ENCODE measurements around the gene TTLL9. TPM values are rescaled to one million over a fixed set of nuclear protein-coding genes. Genes with fewer than 3 reads are reported as not detected.

The TTLL9 gene
- total RNA-seq, 4 donors from 2014 or later, result 0.49 to 0.68 TPM; not detected in 2

DNA sequence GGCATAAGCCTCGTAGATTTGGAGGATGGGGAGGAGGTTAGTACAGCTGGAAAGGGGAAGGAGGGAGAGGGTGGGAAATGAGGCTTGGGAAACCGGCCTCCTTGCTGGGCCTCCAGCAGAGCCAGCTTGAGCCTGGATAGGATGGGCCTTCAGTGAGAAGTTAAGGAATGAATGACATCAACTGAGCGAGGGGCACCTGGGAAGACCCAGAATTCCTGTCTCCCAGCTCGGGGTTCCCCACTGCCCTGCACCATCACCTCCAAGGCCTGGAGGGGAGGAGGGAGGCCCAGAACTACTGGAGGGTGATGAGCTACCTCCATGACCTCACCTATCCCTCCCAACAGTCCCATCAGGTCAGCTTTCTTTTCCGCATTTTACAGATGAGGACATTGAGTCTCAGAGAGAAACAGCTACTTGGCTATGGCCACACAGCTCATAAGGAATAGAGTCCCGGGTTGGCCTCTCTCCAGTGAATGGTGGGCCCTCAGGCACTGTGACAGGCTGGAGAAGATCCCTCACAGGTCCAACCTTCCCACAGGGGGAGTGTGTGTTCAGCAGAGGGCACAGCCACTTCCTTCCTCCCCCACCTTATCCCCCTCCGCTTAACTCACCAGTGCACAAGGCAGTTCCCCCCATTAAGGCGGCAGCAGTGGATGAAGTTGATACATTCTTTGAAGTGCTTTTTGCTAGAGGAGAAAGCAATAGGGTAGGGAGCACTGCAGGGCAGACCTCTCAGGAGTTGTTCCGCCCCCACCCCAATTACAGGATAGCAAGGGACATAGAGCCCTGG is 6.9 kb upstream of the TTLL9 start:
- WGBS, result 91% methylated on average over 9 of the region's 9 CpGs
- DNase-seq (ENCODE audit: low spot score in 2 of 2), result peak in 1 of 2 donors; percentile 58
- peaks cover 19% of the 10 kb centered on the region for H3K4me1 ChIP-seq

GRCh38 chr20:31864521-31865400 is 5.7 kb upstream of the TTLL9 start:
- peaks cover 25% of the 10 kb centered on the region for H3K4me1 ChIP-seq
- TF ChIP-seq POLR2A (IDR thresholded peaks at IDR 0.05) (no peak), POLR2AphosphoS5 (IDR thresholded peaks at IDR 0.05) (no peak), EP300 (IDR thresholded peaks at IDR 0.05) (no peak)
- TF ChIP-seq, protein P1, sequence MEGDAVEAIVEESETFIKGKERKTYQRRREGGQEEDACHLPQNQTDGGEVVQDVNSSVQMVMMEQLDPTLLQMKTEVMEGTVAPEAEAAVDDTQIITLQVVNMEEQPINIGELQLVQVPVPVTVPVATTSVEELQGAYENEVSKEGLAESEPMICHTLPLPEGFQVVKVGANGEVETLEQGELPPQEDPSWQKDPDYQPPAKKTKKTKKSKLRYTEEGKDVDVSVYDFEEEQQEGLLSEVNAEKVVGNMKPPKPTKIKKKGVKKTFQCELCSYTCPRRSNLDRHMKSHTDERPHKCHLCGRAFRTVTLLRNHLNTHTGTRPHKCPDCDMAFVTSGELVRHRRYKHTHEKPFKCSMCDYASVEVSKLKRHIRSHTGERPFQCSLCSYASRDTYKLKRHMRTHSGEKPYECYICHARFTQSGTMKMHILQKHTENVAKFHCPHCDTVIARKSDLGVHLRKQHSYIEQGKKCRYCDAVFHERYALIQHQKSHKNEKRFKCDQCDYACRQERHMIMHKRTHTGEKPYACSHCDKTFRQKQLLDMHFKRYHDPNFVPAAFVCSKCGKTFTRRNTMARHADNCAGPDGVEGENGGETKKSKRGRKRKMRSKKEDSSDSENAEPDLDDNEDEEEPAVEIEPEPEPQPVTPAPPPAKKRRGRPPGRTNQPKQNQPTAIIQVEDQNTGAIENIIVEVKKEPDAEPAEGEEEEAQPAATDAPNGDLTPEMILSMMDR (IDR thresholded peaks at IDR 0.05), result no peak
- WGBS, result 97% methylated on average over 7 of the region's 12 CpGs

More for the DNA sequence above, 6.9 kb upstream of the TTLL9 start:
- Histone ChIP-seq H3K36me3 (no peaks in the 10 kb centered on the region), H3K4me3 (no peak overlapping the region), H3K27me3 (peaks cover 12% of the 10 kb centered on the region), H3K9me3 (no peaks in the 10 kb centered on the region), H3K27ac (no peak overlapping the region)
- no peak for TF ChIP-seq POLR2A (IDR thresholded peaks at IDR 0.05)
- TF ChIP-seq POLR2AphosphoS5 (IDR thresholded peaks at IDR 0.05), result no peak

DNA sequence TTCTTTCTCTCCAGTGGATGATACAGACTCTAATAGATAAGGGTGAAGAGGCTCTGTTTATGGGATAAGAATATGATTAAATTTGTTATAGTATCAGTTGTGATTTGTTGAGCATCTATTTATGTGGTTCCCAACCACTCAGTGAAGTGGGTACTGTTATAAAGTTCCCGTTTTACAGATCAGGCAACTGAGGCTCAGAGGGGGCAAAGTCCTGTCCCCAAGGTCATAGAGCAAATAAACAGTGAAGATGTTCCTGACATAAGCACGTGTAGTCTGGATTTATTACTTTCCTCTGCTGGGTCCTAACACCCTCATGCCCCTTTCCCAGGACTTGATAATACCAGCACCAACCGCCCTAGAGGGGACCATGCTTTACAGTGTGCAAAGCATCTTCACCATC is 4.2 kb upstream of the TTLL9 start:
- Histone ChIP-seq H3K27ac (no peak overlapping the region), H3K36me3 (no peaks in the 10 kb centered on the region), H3K4me3 (no peak overlapping the region), H3K27me3 (peaks cover 15% of the 10 kb centered on the region), H3K9me3 (no peaks in the 10 kb centered on the region), H3K4me1 (peaks cover 26% of the 10 kb centered on the region)
- DNase-seq (ENCODE audit: low spot score in 2 of 2), result peak in 1 of 2 donors; percentile 11
- TF ChIP-seq, protein P1 (IDR thresholded peaks at IDR 0.05), result no peak
- TF ChIP-seq POLR2A (IDR thresholded peaks at IDR 0.05) (no peak), POLR2AphosphoS5 (IDR thresholded peaks at IDR 0.05) (no peak), EP300 (IDR thresholded peaks at IDR 0.05) (no peak)
- WGBS, result 80% methylated on average over 3 of the region's 3 CpGs

More at GRCh38 chr20:31864521-31865400, 5.7 kb upstream of the TTLL9 start:
- Histone ChIP-seq H3K27me3 (peaks cover 12% of the 10 kb centered on the region), H3K27ac (no peak overlapping the region), H3K36me3 (no peaks in the 10 kb centered on the region), H3K9me3 (no peaks in the 10 kb centered on the region), H3K4me3 (no peak overlapping the region)
- peak in 1 of 2 donors; percentile 55 for DNase-seq (ENCODE audit: low spot score in 2 of 2)

GRCh38 chr20:31868853-31869672 is 1.4 kb upstream of the TTLL9 start:
- no peak overlapping the region for H3K27ac ChIP-seq
- 74% methylated on average over 7 of the region's 12 CpGs for WGBS
- TF ChIP-seq EP300 (IDR thresholded peaks at IDR 0.05), result no peak
- TF ChIP-seq, protein P1 (IDR thresholded peaks at IDR 0.05), result no peak
- no peak for TF ChIP-seq POLR2AphosphoS5 (IDR thresholded peaks at IDR 0.05)
- TF ChIP-seq POLR2A (IDR thresholded peaks at IDR 0.05), result no peak
- peaks cover 19% of the 10 kb centered on the region for H3K4me1 ChIP-seq
- peak in 1 of 2 donors; percentile 50 for DNase-seq (ENCODE audit: low spot score in 2 of 2)
- H3K27me3 ChIP-seq, result peaks cover 15% of the 10 kb centered on the region
- H3K36me3 ChIP-seq, result no peaks in the 10 kb centered on the region
- peak overlapping the region; percentile 72 for H3K4me3 ChIP-seq
- no peaks in the 10 kb centered on the region for H3K9me3 ChIP-seq

DNA sequence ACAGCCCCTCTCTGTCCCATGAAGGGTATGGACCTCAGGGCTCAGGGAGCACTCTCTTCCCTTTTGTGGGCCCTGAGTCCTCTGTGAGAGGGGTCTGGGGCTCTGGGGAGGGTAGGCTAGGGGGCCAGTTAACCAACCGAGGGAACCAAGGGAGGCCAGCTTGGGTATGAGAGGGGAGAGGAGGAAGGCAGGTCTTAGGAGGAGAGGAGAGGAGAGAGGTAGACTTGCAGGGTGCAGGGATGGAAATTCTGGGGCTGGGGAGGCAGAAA is 827 bp upstream of the TTLL9 start:
- Histone ChIP-seq H3K9me3 (no peaks in the 10 kb centered on the region), H3K27ac (no peak overlapping the region), H3K4me1 (peaks cover 19% of the 10 kb centered on the region), H3K4me3 (peak overlapping the region; percentile 72), H3K27me3 (peaks cover 15% of the 10 kb centered on the region), H3K36me3 (no peaks in the 10 kb centered on the region)
- no peak for TF ChIP-seq EP300 (IDR thresholded peaks at IDR 0.05)
- no peak for TF ChIP-seq POLR2A (IDR thresholded peaks at IDR 0.05)
- TF ChIP-seq, protein P1 (IDR thresholded peaks at IDR 0.05), result no peak
- TF ChIP-seq POLR2AphosphoS5 (IDR thresholded peaks at IDR 0.05), result no peak
- WGBS, result 15% methylated on average over 1 of the region's 1 CpG
- no peak for DNase-seq (ENCODE audit: low spot score in 2 of 2)

Measured in suprapubic skin (tissue), 4 donors.